Heart left ventricle (tissue), 13 donors: ENCODE measurements around the gene CD2BP2.

Source experiments
- POLR2A ChIP-seq, 2 donors: fragments of 450-650 bp; IDR thresholded peaks; one replicate each; pipeline ENCODE4 v1.6.1; 2017; ENCODE audit warnings: antibody characterized with exemption in 2 of 2, mild to moderate bottlenecking in 2 of 2, moderate library complexity in 2 of 2
- TF ChIP-seq, protein P1 (sequence below), 12 donors: fragments of 200-600 bp; sonication (generic) in 4 of 12; IDR thresholded peaks; one replicate each; pipeline versions ENCODE4 v1.5.0 to v1.8.0; 2018 to 2022; ENCODE audit warnings: antibody characterized with exemption in 12 of 12, mild to moderate bottlenecking in 5 of 12
- donor health status: ischemic (EF 13 %, LVEDD 7.1; RV severe dilation, severe dysfunction).
- donor health status: DM: no; HTN: yes; CAD: no.
- donor health status: DM: no; HTN: no; CAD: no.
- donor health status: ischemic (EF 25% LVEDD 6.9; RV normal size, moderate dysfunction).
- donor health status: ischemic (EF 25% LVEDD 5.7; RV mildly dilated, moderate dysfunction).
- donor health status: ischemic (EF 35%, LVEDD 5.7; RV mildly dilated, moderate dysfunction).
- donor health status: nonischemic (EF 11% LVEDD 7.7; RV severe dilation, severe dysfunction).
- donor health status: DM: yes; HTN: yes; CAD: no.
- donor health status: PGD.
- donor health status: ischemic (EF 29% LVEDD 5.4; RV normal size, mild dysfunction).
- donor health status: nonischemic (EF 23%, LVEDD 6.1; RV moderate dilation, normal function).

DNA sequence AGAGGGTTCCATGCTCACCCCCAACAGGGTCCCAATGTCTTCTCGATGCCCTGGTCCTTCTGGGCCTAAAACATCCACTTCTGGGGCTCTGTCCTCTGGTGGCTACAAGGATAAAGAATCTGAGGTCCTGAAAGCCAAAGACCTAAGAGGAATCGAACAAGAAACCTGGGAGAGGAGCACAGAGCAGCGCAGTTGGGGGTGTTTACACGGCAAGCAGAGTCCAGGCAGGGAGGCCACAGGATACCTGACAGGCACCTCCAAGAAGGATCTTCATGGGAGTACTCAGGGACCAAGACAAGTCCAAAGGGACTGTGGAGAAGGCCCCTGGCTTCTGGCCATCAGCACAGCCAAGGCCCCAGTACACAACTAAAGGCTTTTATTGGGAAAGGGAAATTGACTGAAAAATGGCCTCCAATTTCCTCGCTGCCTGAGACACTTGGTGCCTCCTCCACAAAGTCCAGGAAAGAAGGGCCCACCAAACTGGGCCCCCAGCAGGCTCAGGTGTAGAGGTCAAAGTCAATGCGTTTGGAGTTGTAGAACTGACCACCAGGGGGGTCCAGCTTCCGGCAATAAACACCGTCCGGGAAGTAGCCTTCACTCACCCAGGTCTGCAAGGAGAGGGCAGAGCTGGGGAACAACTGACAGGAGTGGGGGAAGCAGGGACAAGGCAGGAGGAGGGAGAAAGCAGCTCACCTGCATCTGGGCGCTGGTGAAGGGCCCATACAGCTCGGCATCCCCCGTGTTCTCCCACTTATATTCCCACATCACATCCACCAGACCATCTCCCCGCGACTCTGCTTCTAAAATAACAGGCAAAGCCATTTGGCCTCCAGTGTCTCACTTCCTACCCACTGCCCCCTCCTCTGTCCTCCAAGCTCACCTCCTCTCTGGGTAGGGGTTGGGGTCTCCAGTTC, 2.4 kb downstream of the CD2BP2 start:
- TF ChIP-seq, protein P1, sequence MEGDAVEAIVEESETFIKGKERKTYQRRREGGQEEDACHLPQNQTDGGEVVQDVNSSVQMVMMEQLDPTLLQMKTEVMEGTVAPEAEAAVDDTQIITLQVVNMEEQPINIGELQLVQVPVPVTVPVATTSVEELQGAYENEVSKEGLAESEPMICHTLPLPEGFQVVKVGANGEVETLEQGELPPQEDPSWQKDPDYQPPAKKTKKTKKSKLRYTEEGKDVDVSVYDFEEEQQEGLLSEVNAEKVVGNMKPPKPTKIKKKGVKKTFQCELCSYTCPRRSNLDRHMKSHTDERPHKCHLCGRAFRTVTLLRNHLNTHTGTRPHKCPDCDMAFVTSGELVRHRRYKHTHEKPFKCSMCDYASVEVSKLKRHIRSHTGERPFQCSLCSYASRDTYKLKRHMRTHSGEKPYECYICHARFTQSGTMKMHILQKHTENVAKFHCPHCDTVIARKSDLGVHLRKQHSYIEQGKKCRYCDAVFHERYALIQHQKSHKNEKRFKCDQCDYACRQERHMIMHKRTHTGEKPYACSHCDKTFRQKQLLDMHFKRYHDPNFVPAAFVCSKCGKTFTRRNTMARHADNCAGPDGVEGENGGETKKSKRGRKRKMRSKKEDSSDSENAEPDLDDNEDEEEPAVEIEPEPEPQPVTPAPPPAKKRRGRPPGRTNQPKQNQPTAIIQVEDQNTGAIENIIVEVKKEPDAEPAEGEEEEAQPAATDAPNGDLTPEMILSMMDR (IDR thresholded peaks at IDR 0.05): peak in 1 of 12 donors; percentile 16
- TF ChIP-seq POLR2A (IDR thresholded peaks at IDR 0.05): no peak
